Loucy (cell line): Measurements from ENCODE around the gene ZNF615.

Source experiments
- CTCF ChIP-seq: fragments of 200-600 bp; sonication (generic); conservative IDR thresholded peaks from 2 replicates; pipeline ENCODE4 v1.5.1; 2014; ENCODE audit warnings: mild to moderate bottlenecking, antibody characterized with exemption, low read length
- EZH2phosphoT487 ChIP-seq: fragments of 200-600 bp; IDR thresholded peaks from 2 replicates; pipeline ENCODE4 v1.6.1; 2018; ENCODE audit warnings: antibody characterized with exemption, mild to moderate bottlenecking, moderate library complexity, borderline replicate concordance

GRCh38 chr19:52007806-52008557, at the start of gene ZNF615:
- no peak for TF ChIP-seq CTCF
- no peak for TF ChIP-seq EZH2phosphoT487
